Ammon's horn (tissue), 1 donor: ENCODE data around the gene GALM.
"Not testable (repeated sequence)": the region's sequence is repeated elsewhere in the genome, so short reads cannot be mapped to it uniquely, and the experiment has no call there.

Experiments used
- DNase-seq: peaks from one replicate; pipeline ENCODE4 v3.0.0-alpha.2; 2016; ENCODE audit warnings: low spot score

The GALM gene

DNA sequence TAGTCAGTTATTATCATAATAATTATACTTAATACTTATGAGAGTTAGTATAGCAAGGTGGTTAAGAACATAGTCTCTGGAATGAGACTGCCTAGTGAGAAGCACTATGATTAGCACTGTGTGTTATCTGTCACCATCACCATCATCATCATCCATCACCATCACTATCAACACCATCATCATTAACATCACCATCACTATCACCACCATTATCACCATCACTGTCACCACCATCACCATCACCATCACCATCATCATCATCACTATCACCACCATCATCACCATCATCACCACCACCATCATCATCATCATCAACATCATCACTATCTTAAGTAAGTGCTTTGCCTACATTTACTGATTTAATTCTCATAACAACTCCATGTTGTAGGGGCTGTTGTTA lies 45.6 kb downstream of the GALM start:
- DNase-seq: no peak

- no peak for DNase-seq
These were observed 46.5 kb downstream of the GALM start for GRCh38 chr2:38712413-38712812.

GRCh38 chr2:38712871-38713270 lies 47.0 kb downstream of the GALM start:
- DNase-seq: no peak

- no peak for DNase-seq
These were observed 47.4 kb downstream of the GALM start for GRCh38 chr2:38713338-38713737.

DNA sequence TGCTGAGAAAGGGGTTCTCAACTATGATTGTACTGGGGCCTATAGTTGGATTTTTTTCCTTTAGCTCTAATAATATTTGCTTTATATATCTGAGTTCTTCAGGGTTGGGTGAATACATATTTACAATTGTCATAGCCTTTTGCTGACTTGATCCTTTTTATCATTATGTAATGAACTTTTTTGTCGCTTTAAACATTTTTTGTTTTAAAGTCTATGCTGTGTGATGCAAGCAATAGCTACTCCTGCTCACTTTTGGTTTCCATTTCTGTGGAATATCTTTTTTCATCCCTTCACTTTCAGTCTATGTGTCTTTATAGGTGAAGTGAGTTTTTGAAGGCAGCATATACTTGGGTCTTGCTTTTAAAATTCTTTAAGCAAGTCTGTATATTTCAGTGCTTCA lies 49.0 kb downstream of the GALM start:
- DNase-seq: not testable (repeated sequence)

DNA sequence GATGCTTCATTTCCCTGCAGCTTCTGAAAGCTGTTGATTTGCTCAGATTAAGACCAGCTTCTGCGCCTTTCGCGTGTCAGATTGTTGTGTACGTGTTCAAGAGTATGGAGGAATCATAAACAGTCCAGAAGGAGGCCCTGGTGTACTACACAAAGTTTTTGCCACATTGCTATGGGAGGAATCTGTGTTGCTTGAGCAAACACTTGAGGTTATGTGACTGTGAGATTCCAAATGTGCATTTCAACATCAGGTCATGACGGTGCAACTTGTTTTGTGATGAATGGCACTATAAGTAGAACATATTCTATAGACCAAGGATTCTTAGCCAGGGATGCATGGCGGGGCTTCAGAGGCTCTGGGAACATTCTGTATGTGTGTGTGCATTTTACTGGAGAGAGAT lies 50.3 kb downstream of the GALM start:
- no peak for DNase-seq

DNA sequence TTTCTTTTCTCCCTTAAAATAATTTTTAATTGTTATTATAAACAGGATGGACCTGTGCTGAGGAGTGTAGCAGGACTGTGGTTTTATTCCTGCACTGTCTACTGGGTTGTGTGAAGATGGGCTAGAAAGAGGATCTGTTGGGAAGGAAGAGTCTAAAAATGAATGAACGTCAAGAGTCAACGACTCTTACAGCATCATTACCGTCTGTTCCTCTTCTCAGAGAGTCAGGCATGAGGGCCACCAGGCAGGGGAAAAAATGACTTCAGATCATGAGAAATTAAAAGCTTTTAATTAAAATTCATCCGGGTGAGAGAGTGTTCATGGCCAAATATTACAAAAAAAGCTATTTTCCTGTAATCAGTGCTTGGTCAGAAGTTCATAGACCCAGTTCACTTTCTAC lies 52.7 kb downstream of the GALM start:
- no peak for DNase-seq

DNA sequence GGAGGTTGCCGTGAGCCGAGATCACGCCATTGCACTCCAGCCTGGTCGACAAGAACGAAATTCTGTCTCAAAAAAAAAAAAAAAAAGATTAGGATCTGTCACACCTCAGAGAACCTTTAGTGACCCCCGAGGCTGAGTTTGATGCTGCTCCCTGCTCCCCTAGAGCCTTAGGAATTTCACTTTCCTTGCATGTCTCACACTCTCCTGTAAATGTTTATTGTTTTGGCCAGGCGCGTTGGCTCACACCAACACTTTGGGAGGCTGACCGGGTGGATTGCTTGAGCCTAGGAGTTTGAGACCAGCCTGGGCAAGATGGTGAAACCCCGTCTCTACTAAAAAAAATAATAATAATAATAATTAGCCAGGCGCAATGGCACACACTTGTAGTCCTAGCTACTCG lies 53.8 kb downstream of the GALM start:
- DNase-seq: no peak

DNA sequence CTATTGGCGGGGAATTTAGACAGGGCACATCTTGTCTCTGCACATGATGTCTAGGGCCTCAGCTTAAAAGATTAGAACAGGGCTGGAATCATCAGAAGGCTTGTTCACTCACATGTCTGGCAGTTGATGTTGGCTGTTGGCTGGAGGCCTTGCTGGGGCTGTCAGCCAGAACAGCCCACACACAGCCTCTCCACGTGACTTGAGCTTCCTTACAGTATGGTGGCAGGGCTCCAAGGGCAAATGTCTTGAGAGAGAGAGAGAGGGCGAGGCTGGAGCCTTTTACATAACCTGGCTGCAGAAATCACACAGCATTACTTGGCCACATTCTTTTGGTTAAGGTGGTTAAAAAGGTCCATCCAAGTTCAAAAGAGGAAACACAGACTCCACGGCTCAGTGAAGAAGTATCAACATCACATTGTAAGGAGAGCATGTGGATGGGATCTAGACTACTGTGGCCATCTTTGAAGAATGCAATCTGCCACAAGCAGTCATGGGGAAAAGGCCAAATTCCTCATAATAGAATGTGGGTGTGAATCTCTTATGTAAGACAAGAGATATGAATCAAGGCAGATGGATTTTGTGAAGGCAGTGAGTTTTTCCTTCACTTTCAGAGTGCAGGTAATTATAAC lies 54.8 kb downstream of the GALM start:
- peak; percentile 34 for DNase-seq

DNA sequence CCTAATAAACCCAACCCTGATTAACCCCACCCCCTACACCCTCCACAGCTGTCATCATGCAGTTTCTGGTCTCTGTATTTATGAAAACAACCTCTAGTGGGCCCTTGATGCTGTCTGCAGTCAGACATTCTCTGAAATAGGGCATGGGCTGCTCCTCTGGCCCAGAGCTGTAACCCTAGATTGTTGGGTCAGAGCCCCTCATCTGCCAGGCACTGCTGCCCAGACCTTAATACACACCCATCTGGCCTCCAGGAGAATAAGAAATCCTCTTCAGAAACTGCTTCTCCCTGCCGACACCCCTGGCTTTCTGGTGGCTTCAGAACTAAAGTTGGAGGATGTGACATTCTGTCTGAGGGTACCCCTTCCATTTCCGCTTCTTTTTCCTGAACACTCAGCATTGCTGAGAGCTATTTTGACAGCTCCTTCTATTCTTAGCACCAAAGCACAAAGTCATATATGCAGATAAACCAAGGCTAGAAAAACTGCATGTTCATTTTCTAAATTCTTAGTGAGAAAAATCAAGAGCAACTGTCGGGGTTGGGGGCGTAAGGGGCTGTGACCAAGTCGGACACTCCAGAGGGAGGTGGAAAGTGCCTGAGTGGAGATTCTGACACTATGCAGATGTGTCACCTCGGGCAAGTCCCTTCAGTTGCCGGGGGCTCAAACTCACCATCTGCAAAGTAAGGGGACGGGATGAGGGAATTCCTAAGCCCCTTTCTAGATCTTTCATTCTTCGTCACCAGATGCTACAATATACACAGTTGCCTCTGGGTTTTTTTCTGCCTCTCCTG lies 56.6 kb downstream of the GALM start:
- no peak for DNase-seq

DNA sequence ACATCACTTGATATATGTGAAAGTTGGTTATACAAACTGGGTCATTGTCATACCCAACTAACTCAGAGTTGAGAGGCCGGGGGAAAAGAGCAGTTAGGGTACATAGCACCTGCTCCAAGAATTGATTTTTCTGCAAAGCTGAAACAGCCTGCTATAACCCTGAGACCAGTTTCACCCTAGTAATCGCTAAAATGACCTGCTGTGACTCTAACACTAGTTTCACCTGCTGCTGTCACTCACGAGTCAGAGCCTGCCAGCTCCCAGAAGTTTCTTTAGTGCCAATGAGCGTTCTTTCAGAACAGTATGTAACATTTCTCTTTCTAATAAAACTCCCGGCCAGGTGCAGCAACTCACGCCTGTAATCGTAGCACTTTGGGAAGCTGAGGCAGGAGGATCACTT lies 57.3 kb downstream of the GALM start:
- DNase-seq: no peak

GRCh38 chr2:38727661-38728060 lies 61.7 kb downstream of the GALM start:
- DNase-seq: no peak

DNA sequence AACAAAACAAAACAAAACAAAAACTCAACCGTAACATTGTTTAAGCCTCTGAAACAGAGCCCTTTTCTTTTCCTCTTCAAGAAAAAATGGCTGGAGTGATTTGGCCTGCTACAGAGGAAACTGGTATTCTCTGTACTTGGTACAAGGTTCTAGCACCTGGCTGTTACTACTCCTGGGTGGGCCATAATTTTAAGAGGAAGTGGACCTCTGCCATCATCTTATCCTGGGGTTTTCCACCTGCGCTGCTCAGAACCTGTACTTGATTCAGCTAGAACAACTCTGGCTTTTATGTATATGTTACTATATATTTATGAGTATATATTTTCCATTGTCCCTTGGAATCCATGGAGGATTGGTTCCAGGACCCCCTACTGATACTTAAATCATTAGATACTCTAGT lies 62.8 kb downstream of the GALM start:
- no peak for DNase-seq

- DNase-seq: no peak
These were observed 65.2 kb downstream of the GALM start for GRCh38 chr2:38731090-38731489.

DNA sequence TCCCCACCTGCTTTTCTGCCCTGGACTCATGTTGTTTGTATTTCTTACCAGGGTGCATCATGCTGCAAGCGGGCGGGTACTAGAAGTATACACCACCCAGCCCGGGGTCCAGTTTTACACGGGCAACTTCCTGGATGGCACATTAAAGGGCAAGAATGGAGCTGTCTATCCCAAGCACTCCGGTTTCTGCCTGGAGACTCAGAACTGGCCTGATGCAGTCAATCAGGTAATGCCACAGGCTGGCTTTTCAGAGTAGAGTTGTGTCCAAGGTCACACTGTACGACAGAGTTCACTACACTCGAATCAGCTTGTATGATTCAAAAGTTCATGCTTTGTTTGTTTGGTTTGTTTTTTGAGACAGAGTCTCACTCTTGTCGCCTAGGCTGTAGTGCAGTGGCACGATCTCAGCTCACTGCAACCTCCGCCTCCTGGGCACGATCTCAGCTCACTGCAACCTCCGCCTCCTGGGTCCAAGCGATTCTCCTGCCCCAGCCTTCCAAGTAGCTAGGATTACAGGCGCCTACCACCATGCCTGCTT lies 65.8 kb downstream of the GALM start:
- DNase-seq: no peak

GRCh38 chr2:38733300-38733971 lies 67.5 kb downstream of the GALM start:
- DNase-seq: no peak

DNA sequence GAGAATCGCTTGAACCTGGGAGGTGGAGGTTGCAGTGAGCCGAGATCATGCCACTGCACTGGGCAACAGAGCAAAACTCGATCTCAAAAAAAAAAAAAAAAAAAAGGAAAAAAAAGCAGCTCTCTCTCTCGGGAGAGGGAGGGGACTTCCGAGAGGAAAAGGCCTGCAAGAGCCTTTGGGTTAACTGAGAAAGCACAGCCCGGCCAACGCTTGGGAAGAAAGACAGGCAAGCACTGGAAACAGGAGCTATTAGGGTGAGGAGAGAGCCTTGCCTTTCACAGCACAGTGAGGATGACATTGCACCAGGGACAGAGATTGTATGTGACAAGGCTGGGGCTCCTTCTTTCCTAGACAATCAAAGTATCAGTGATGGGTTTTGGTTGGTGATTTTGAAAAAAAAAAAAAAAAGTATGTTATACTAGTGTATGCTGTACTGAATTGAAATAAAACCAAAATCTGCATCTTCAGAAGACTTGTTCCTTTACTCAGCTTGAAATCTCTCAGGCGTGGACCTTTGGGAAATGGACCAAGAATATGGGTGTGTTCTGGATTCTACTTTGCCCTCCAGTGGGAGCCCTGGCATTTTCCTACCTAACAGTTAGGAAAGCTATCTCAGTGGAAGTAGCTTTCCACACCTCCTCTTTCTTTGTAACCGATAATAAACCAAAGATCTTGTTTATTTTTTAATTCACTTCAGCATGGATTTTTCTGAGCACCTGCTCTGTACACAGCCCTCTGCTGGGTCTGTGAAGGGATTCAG lies 68.6 kb downstream of the GALM start:
- DNase-seq: no peak

- DNase-seq: no peak
These were observed 70.0 kb downstream of the GALM start for GRCh38 chr2:38735999-38736320.

DNA sequence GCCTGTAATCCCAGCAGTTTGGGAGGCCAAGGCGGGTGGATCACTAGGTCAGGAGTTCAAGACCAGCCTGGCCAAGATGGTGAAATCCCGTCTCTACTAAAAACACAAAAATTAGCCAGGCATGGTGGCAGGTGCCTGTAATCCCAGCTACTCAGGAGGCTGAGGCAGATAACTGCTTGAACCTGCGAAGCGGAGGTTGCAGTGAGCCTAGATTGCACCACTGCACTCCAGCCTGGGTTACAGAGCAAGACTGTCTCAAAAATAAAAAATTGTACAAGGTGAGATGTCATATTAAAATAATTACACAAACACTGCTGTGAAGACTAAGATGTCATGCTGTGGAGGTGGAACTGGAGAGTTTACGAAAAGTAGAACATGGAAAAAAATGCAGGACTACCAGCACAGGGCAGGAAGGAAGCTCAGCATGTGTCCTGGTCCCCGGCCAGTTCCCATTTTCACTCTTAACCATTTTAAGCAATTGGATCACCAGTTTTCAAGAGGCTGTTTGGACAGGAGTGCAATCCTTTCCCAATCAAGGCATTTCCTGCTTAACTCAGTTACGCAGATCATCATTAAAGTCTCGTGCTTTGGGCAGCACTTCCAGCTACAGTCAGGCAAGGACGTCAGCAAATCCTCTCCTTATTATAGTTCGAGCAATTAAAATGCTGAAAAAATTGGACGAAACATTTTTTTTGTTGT lies 71.2 kb downstream of the GALM start:
- DNase-seq: peak; percentile 19

DNA sequence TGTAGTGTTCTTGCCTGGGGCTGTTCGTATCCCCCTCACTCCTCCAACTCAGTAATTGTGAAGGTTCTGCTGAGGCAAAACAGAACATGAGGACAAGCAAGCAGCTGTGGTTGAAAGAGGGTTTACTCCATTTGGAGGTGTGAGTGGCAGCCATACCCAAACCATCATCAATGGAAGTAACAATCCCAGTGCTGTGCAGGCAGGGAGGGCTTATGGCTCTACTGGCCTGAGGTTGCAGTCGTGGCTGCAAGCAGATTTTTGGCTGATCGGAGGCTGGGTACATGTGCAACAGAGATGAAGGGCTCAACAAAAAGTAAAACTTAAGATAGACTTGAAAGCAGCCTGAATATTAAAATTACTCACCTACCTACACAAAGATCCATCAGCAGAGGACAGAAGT lies 72.0 kb downstream of the GALM start:
- DNase-seq: no peak

GRCh38 chr2:38739524-38739923 lies 73.6 kb downstream of the GALM start:
- DNase-seq: no peak
